Colonic mucosa (tissue), 4 donors: Measurements from ENCODE around the gene PPP1R12B. TPM values are rescaled to one million over a fixed set of nuclear protein-coding genes. Genes with fewer than 3 reads are reported as not detected.
"Not testable (repeated sequence)": the region's sequence is repeated elsewhere in the genome, so short reads cannot be mapped to it uniquely, and the experiment has no call there.

ENCODE experiments used
- DNase-seq: peaks from one replicate; pipeline ENCODE4 v3.0.0-alpha.2; 2020
- H3K27ac ChIP-seq: fragments of 200-600 bp; one replicate; pipeline ENCODE4 v1.8.0; 2021
- H3K27me3 ChIP-seq: fragments of 200-600 bp; one replicate; pipeline ENCODE4 v1.8.0; 2021
- H3K36me3 ChIP-seq: fragments of 200-600 bp; one replicate; pipeline ENCODE4 v1.8.0; 2021
- H3K4me1 ChIP-seq: fragments of 200-600 bp; one replicate; pipeline ENCODE4 v1.8.0; 2021; ENCODE audit warnings: mild to moderate bottlenecking
- H3K4me3 ChIP-seq: fragments of 200-600 bp; one replicate; pipeline ENCODE4 v1.8.0; 2021
- H3K9ac ChIP-seq, 2 donors: one replicate each; pipeline ENCODE4 v1.7.0; 2013; ENCODE audit warnings: control low read depth in 2 of 2, low read depth in 2 of 2, low read length in 2 of 2
- H3K9me3 ChIP-seq: fragments of 200-600 bp; one replicate; pipeline ENCODE4 v1.8.0; 2021
- CTCF ChIP-seq: fragments of 200-600 bp; IDR thresholded peaks from one replicate; pipeline ENCODE4 v1.8.0; 2022; ENCODE audit warnings: antibody characterized with exemption, mild to moderate bottlenecking
- intact Hi-C: fragments of 100-400 bp; cut with DNase I; formaldehyde crosslinking; loops from one replicate; pipeline ENCODE4 v1.14.1; 2022
- total RNA-seq, 2 donors: library from RNA; stranded (reverse); fragmentation: NEBNext Ultra II Directional in 1 of 2; extraction: Animal tissue kit (Norgen Biotek cat#: 25700) in 1 of 2; gene quantifications; one replicate each; pipeline ENCODE4 v1.2.1, GENCODE V29; 2021
- donor health status: healthy.
- donor health status: DM: no; HTN: no; CAD: no.
- donor health status: DM: no; HTN: no; CAD: no.

Gene PPP1R12B
- total RNA-seq, 2 donors from 2014 or later, result 41.1 to 125 TPM

GRCh38 chr1:202603435-202603834 lies 254.9 kb downstream of the PPP1R12B start:
- H3K4me1 ChIP-seq, result no peaks in the 10 kb centered on the region
- H3K36me3 ChIP-seq, result no peaks in the 10 kb centered on the region
- no peak overlapping the region for H3K4me3 ChIP-seq
- no peaks in the 10 kb centered on the region for H3K27me3 ChIP-seq
- H3K9ac ChIP-seq, result no peak overlapping the region
- H3K9me3 ChIP-seq, result no peaks in the 10 kb centered on the region
- H3K27ac ChIP-seq, result no peak overlapping the region
- TF ChIP-seq CTCF, result no peak
- intact Hi-C loops, result no loop called here
- no peak for DNase-seq

- H3K27me3 ChIP-seq, result no peaks in the 10 kb centered on the region
- no peak overlapping the region for H3K4me3 ChIP-seq
- no peaks in the 10 kb centered on the region for H3K4me1 ChIP-seq
- no peak overlapping the region for H3K9ac ChIP-seq
- no peaks in the 10 kb centered on the region for H3K9me3 ChIP-seq
- no peak overlapping the region for H3K27ac ChIP-seq
- TF ChIP-seq CTCF, result no peak
- no peak for DNase-seq
- H3K36me3 ChIP-seq, result no peaks in the 10 kb centered on the region
- intact Hi-C loops, result no loop called here
These were observed 257.0 kb downstream of the PPP1R12B start for GRCh38 chr1:202605515-202605914.

- H3K27me3 ChIP-seq, H3K9me3 ChIP-seq, H3K27ac ChIP-seq, DNase-seq, H3K9ac ChIP-seq, H3K4me3 ChIP-seq, H3K4me1 ChIP-seq, intact Hi-C loops, H3K36me3 ChIP-seq: not testable (repeated sequence)
These were observed 263.5 kb downstream of the PPP1R12B start for GRCh38 chr1:202612036-202612435.

- no peak overlapping the region for H3K9ac ChIP-seq
- no peak for TF ChIP-seq CTCF
- intact Hi-C loops, result no loop called here
- H3K9me3 ChIP-seq, result no peaks in the 10 kb centered on the region
- no peaks in the 10 kb centered on the region for H3K4me1 ChIP-seq
- no peak overlapping the region for H3K4me3 ChIP-seq
- no peaks in the 10 kb centered on the region for H3K36me3 ChIP-seq
- no peak for DNase-seq
- no peaks in the 10 kb centered on the region for H3K27me3 ChIP-seq
- H3K27ac ChIP-seq, result no peak overlapping the region
These were observed 265.1 kb downstream of the PPP1R12B start for GRCh38 chr1:202613571-202613970.

- DNase-seq, H3K36me3 ChIP-seq, H3K4me3 ChIP-seq, H3K4me1 ChIP-seq, H3K9me3 ChIP-seq, H3K27me3 ChIP-seq, intact Hi-C loops, H3K27ac ChIP-seq, H3K9ac ChIP-seq: not testable (repeated sequence)
These were observed 266.1 kb downstream of the PPP1R12B start for GRCh38 chr1:202614363-202615207.

GRCh38 chr1:202615208-202615500 lies 266.7 kb downstream of the PPP1R12B start:
- DNase-seq, H3K4me3 ChIP-seq, H3K9ac ChIP-seq, intact Hi-C loops, H3K27me3 ChIP-seq, H3K27ac ChIP-seq, H3K9me3 ChIP-seq, H3K36me3 ChIP-seq, H3K4me1 ChIP-seq: not testable (repeated sequence)

- H3K9ac ChIP-seq, result no peak overlapping the region
- H3K36me3 ChIP-seq, result no peaks in the 10 kb centered on the region
- intact Hi-C loops, result no loop called here
- no peak for DNase-seq
- H3K27ac ChIP-seq, result no peak overlapping the region
- H3K4me1 ChIP-seq, result no peaks in the 10 kb centered on the region
- no peaks in the 10 kb centered on the region for H3K27me3 ChIP-seq
- no peaks in the 10 kb centered on the region for H3K9me3 ChIP-seq
- H3K4me3 ChIP-seq, result no peak overlapping the region
- TF ChIP-seq CTCF, result no peak
These were observed 267.2 kb downstream of the PPP1R12B start for GRCh38 chr1:202615501-202616354.
